AG09319 (cell line): ENCODE results near the gene WDR64.

ENCODE experiments used
- DNase-seq: peaks from one replicate; pipeline ENCODE4 v3.0.0-alpha.2; 2010; ENCODE audit warnings: low read depth; ENCODE audit errors: extremely low read depth
- CTCF ChIP-seq: IDR thresholded peaks from 2 replicates; pipeline ENCODE4 v1.5.1; 2011; ENCODE audit warnings: low read depth, mild to moderate bottlenecking, inconsistent platforms, low read length, moderate library complexity

Gene WDR64

GRCh38 chr1:241639623-241640148 is 12.4 kb upstream of the WDR64 start:
- no peak for TF ChIP-seq CTCF
- DNase-seq, result no peak

GRCh38 chr1:241640149-241640866 is 11.8 kb upstream of the WDR64 start, which contains the start of the genes CHML and OPN3:
Gene CHML, minus strand, starts transcription at chr1:241640369. Its CDS starts 4,603 bp downstream, at chr1:241635766.
Gene OPN3, minus strand, starts transcription at chr1:241640369. Its CDS starts 115 bp downstream, at chr1:241640254.
- peak; percentile 61 for DNase-seq
- no peak for TF ChIP-seq CTCF

- no peak for TF ChIP-seq CTCF
- DNase-seq, result no peak
Measured at GRCh38 chr1:241640867-241641622, 11.0 kb upstream of the WDR64 start.

- TF ChIP-seq CTCF, result no peak
- DNase-seq, result no peak
Measured at GRCh38 chr1:241641773-241642592, 10.1 kb upstream of the WDR64 start.

GRCh38 chr1:241642593-241642944 is 9.5 kb upstream of the WDR64 start:
- no peak for DNase-seq
- no peak for TF ChIP-seq CTCF

GRCh38 chr1:241644259-241644658 is 7.8 kb upstream of the WDR64 start:
- no peak for DNase-seq
- TF ChIP-seq CTCF, result no peak
